ENCODE measurements around the gene MMD2. TPM values are rescaled to one million over a fixed set of nuclear protein-coding genes. Genes with fewer than 3 reads are reported as not detected.

Gene MMD2
- total RNA-seq, 6 experiments from 2014 or later: not detected

DNA sequence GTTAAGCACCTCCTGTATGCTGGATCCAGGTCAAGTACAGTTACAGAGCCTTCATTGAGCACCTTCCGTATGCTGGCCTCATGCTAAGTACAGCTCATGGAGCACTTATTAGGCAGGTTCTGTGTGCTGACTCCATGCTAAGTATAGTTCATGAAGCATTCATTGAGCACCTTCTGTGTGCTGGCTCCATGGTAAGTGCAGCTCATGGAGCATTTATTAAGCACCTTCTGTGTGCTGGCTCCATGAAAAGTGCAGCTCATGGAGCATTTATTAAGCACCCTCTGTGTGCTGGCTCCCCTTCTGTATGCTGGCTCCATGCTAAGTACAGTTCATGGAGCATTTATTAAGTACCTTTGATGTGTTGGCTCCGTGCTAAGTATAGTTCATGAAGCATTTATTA, 30.5 kb downstream of the MMD2 start:
- peaks cover 9% of the 10 kb centered on the region for H3K27me3 Mint-ChIP-seq (ENCODE audit: insufficient read depth)
- H3K9me3 Mint-ChIP-seq: no peaks in the 10 kb centered on the region
- TF ChIP-seq, protein P1, sequence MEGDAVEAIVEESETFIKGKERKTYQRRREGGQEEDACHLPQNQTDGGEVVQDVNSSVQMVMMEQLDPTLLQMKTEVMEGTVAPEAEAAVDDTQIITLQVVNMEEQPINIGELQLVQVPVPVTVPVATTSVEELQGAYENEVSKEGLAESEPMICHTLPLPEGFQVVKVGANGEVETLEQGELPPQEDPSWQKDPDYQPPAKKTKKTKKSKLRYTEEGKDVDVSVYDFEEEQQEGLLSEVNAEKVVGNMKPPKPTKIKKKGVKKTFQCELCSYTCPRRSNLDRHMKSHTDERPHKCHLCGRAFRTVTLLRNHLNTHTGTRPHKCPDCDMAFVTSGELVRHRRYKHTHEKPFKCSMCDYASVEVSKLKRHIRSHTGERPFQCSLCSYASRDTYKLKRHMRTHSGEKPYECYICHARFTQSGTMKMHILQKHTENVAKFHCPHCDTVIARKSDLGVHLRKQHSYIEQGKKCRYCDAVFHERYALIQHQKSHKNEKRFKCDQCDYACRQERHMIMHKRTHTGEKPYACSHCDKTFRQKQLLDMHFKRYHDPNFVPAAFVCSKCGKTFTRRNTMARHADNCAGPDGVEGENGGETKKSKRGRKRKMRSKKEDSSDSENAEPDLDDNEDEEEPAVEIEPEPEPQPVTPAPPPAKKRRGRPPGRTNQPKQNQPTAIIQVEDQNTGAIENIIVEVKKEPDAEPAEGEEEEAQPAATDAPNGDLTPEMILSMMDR (IDR thresholded peaks at IDR 0.05): no peak
- H3K36me3 Mint-ChIP-seq (ENCODE audit: low read depth): no peaks in the 10 kb centered on the region
- no peak for DNase-seq
- no peak overlapping the region for H3K4me3 Mint-ChIP-seq
- no peaks in the 10 kb centered on the region for H3K4me1 Mint-ChIP-seq (ENCODE audit: low read depth)
- no peak overlapping the region for H3K27ac Mint-ChIP-seq

GRCh38 chr7:4919969-4920766, 38.8 kb downstream of the MMD2 start:
- Mint-ChIP-seq H3K4me3 (no peak overlapping the region), H3K9me3 (peaks cover 5% of the 10 kb centered on the region), H3K4me1 (ENCODE audit: low read depth) (no peaks in the 10 kb centered on the region), H3K27ac (no peak overlapping the region), H3K36me3 (ENCODE audit: low read depth) (no peaks in the 10 kb centered on the region), H3K27me3 (ENCODE audit: insufficient read depth) (peaks cover 17% of the 10 kb centered on the region)
- TF ChIP-seq, protein P1 (IDR thresholded peaks at IDR 0.05): no peak
- no peak for DNase-seq

GRCh38 chr7:4916113-4916512, 42.9 kb downstream of the MMD2 start:
- TF ChIP-seq, protein P1 (IDR thresholded peaks at IDR 0.05): no peak
- H3K27me3 Mint-ChIP-seq (ENCODE audit: insufficient read depth): peaks cover 10% of the 10 kb centered on the region
- H3K27ac Mint-ChIP-seq: no peak overlapping the region
- DNase-seq: no peak
- peaks cover 5% of the 10 kb centered on the region for H3K9me3 Mint-ChIP-seq
- no peak overlapping the region for H3K4me3 Mint-ChIP-seq
- H3K4me1 Mint-ChIP-seq (ENCODE audit: low read depth): no peaks in the 10 kb centered on the region
- H3K36me3 Mint-ChIP-seq (ENCODE audit: low read depth): no peaks in the 10 kb centered on the region

- Mint-ChIP-seq H3K4me1 (ENCODE audit: low read depth) (no peaks in the 10 kb centered on the region), H3K4me3 (no peak overlapping the region), H3K27ac (no peak overlapping the region), H3K36me3 (ENCODE audit: low read depth) (no peaks in the 10 kb centered on the region), H3K27me3 (ENCODE audit: insufficient read depth) (peaks cover 4% of the 10 kb centered on the region), H3K9me3 (no peaks in the 10 kb centered on the region)
- no peak for DNase-seq
- TF ChIP-seq, protein P1 (IDR thresholded peaks at IDR 0.05): no peak
These were observed 47.7 kb downstream of the MMD2 start for GRCh38 chr7:4911111-4911828.

DNA sequence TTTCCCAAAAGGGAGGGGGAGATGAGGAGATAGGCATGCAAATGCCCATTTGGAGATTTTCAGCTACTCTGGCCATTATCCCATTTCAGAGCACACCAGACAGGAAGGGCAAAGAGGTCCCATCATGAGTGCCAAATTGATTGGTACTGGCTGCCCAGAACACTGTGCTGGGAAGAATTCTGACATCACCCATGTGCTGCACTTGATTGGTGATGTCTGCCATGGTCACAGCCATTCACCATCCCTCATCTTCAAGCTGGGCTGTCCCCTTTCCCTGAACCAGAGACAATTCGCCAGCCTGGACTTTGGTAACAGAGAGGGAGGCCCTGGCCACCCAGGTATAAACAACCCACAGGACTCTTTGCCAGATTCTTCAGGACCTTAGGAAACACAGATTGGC, 52.3 kb downstream of the MMD2 start:
- no peaks in the 10 kb centered on the region for H3K9me3 Mint-ChIP-seq
- H3K4me1 Mint-ChIP-seq (ENCODE audit: low read depth): no peaks in the 10 kb centered on the region
- H3K27ac Mint-ChIP-seq: no peak overlapping the region

More for the DNA sequence above, 52.3 kb downstream of the MMD2 start:
- H3K36me3 Mint-ChIP-seq (ENCODE audit: low read depth): no peaks in the 10 kb centered on the region
- no peak overlapping the region for H3K4me3 Mint-ChIP-seq
- no peak for DNase-seq
- H3K27me3 Mint-ChIP-seq (ENCODE audit: insufficient read depth): peaks cover 5% of the 10 kb centered on the region
- TF ChIP-seq, protein P1 (IDR thresholded peaks at IDR 0.05): no peak
